Fibroblast of upper back skin (primary cell): ENCODE results near the gene LRP1B.
A peak's percentile ranks its signal among the peaks of the same experiment; 100 is the strongest.

Experiments
- DNase-seq: peaks from one replicate; pipeline ENCODE4 v3.0.0-alpha.2; 2013

The LRP1B gene

DNA sequence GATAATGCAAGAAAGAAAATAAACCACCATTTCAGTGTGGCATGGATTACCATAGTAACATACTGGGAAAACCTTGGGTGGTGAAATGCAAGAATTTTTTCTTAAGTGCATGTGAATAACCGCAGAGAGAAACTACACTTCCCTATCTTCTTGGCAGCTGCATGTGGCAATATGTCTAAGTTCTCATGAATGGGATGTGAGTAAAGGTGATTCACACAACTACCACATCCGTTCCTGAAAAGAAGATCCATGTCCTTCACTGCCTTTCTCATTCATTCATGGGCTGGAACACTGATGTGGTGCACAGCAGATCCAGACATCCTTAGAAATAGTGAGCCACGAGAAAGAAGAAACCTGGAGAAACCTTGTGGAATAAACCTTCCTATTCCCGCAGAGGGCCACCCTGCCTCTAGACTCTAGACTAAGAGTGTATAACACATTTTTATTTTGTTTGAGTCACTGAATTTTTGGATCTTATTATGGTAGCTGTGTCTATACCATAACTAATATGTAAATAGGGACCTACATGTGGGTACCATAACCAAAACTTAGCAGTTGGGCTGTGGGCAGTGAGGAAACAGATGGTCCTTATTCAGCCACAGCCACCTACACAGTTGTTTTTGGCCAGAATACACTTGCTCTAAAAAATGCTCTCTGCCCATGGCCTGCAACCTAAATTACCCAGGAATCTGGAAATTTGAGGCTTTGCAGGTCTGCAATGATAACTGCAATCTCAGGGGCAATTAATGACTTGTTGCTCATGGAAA, 573.3 kb downstream of the LRP1B start:
- peak; percentile 84 for DNase-seq

DNA sequence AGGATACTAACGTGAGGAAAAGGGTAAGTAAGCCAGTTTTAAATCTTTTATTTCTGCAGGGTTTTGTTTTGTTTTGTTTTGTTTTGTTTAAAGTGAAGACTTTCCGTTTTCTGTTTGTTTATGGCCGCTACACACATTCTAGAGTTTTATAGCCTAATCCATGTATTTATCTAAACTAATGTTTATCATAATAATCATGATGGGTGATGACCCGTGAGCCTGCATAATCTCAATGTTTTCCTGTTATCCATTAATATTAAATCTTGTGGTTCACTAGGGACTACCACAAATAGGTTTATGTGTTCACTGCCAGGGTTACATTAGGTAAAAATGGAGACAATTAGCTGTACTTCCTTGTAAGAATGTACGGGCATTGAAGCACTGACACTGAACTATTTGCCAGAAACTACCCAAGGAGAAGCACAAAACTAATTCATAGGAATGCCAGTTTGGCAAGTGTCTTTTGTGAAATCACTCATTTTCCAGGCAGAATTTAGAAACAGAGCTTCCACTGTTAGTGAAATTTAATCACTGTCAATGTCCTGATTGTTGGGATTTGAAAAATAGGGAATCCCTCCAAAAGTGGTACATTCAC, 574.8 kb downstream of the LRP1B start:
- DNase-seq, result no peak

DNA sequence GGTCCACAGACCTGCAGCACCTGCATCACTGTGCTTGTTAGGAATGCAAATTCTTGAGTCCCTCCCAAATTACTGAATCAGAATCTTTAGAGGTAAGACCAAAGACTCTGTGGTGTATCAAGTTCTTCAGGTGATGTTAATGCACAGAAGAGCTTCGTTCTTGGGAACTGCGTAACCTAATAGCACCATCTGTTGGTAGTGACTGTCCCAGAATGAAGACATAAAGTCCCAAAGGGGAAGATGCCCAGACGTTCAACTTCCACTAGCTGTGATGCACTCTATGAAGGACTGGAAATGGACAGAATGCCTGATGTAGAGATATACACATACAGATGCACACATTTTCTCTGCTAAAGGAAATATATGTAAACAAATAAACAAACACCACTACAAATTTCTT, 576.0 kb downstream of the LRP1B start:
- peak; percentile 44 for DNase-seq

DNA sequence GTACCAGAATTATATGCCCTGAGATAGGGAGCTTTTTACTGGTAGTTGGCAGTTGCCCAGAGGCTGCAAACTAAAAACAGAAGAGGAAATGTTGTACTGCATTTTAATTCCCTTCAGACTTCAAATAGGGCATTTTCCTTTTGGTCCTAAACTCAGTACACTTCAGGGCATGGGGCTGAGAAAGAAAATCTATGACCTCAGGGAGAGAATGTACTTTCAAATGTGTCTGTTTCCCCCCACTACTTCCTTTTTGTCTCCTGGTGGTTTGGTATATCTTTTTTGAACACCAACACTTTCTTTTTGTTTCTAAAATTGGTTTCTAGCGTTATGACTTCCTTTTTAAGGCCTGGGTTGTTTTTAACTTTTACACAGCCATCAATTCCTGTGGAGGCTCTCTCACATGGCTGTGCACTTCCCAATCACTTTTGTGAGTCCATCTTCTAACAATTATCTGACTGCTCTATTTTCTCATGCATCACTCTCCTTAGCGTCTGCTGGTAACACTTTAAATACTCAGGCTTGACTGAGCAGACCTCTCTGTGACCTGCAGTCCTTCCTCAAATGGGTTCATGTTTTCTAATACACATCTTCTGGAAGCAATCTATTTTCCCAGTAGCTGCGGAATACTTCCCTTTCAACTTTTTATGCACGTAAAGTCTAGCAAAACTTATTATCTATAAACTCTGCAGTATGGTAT, 596.0 kb downstream of the LRP1B start:
- DNase-seq, result no peak

DNA sequence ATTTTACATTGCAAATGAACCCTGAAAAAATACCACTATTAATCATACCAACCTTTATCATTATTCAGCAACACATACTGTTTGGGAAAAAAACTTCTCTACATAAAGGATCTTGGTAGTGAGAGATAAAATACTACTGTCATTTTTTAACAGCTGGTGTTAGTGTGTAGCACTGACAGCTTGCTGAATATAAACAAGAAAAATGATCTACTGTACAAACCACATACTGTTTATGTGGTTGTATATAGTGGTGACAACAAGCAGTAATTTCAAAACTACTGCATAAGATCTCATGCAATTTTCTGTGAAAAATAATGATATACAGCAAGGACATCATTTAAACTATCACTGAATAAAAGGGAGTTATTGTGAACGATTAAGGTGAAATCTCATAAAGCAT, 601.2 kb downstream of the LRP1B start:
- DNase-seq, result no peak

DNA sequence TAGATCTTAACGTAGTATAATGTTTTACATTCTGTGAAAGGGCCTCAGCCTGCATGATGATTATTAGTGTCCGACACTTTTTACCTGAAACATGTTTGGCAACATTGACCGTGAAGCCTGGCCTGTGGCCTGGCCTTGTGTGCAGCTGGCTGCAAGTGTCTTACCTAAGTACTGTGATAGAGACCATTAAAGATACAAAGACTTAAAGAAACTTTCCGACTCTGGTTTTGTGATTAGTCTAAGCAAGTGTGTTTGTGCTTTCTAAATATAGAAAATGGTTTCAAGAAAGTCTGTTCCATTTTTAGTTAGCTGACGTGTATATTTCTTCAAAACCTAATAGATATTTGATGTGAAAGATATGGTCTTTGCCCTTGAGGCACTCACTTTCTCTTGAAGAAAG, 601.8 kb downstream of the LRP1B start:
- DNase-seq, result no peak

DNA sequence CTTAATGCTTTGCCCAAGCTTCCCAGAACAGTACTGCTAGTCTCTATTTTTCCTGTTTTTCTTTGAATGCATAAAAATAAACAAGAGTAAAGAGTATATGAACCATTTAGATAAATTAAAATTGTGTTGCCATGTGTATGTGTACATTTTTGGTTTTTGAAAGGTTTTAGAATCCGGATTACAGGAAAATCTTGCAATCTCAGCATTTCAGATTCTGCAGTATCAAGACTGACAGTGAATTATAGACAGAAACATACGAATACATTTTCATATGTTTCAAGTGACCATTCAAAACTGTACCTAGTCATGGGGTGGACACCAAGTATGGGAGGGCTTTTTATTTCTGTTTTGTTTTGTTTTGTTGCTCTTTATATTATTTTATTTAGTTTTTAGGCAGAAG, 604.1 kb downstream of the LRP1B start:
- no peak for DNase-seq

DNA sequence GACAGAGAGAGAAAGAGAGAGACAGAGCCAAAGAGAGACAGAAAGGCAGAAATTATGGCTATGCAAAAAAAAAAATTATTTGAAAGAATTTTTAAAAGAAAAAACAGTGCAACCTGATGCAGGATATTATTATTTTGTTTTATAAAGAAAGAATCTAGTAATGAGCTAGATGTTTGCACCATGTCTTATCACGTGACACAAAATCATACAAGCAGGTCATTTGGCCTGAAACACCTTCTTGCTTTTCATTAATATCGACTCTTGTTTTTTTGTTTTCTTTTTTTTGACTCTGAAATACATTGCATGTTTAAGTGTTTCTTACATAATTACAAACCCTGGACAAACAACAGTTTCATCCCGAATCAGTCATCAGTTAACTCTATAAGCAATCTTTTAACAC, 606.0 kb downstream of the LRP1B start:
- no peak for DNase-seq

DNA sequence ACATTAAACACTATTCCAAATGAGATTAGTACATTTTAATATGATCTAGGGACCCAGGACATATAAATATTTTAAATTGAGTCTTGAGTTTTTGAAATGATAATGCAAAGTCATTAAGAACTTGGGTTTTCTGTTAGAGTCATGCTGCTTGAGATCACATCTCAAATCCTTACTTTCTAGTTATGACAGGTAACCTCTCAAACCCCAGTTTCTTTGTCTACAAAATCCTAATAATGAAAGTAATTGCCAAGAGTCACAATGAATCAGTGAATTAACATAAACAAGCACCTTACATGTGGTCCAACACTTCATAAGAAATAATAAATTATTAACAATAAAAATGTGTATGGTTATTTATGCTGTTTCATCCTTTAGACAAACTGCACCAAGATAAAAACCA, 607.6 kb downstream of the LRP1B start:
- no peak for DNase-seq

DNA sequence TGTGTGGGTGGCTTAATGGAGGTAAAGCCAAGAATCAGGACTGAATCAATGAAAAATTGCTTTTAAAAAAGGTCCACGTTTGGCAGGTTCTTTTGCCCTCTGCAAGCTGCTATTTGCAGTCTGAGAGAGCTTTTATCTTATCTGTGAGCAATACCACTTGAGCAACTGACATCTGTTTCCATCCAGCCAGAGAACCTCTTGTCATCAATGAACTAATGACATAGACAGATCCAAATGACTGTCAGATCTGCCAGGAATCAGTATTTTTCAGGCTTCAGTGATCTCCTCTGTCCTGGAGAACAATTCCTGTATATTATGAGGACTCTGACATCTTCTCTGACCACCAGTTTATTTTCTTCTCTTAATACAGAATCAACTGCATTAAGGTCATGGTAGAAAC, 608.1 kb downstream of the LRP1B start:
- DNase-seq, result no peak

DNA sequence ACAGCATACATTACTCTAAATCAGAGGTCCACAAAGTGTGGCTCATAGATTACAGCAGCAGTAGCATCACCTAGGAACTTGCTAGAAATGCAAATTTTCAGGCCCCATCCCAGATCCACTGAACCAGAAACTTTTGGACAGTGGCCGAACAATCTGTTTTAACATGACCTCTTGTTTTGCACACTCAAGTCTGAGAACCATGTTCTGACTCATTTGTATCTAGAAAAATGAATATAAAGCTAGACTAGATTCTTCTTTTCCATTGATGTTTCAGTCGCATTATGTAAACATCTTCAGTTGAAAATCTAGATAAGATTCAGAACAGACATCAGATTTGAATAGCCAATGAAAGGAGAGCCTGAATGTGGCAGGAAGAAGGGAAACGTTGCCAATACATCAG, 608.8 kb downstream of the LRP1B start:
- no peak for DNase-seq

DNA sequence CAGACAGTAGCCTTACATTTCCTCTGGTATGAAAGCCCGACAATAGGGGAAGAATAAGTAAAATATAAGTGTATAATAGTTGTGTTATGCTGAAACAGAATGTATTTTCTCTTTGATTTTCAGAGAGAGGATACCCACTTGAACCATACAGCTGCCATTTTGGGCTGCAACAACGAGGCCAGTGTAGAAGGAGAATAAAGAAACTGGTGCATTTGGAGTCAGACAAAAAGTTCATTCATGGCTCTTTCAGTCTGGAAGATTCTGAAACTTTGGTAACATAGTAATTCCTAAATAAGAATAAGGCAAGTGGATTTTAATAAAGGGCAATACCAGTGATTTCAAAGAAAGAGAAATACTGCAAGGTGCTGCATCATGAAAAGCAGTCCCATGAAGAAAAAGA, 610.9 kb downstream of the LRP1B start:
- DNase-seq, result no peak

DNA sequence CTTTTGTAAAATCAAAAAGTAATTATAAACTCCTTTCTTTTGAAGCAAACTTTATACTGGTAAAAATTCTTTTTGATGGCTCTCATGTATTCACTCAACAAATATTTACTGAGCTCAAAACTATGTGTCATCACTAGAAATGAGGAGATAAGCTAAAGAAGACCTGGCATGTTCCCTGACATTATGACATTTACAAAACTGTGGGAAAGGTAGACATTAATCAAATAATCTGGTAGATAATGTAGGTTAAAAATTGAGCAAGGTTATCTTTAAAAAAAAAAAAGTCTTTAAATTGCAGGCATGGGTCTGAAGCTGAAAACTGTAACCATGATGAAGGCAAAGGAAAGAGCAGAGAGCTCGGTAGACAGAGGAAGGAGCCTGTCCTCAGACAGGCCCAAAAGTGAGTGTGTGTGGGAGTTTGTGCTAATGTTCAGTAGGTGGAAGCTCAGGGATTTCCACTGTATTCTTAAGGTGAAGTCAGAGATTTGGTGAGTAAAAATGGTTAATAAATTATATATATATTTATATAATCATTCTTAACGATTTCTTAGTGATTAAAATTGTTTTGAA, 612.9 kb downstream of the LRP1B start:
- no peak for DNase-seq

DNA sequence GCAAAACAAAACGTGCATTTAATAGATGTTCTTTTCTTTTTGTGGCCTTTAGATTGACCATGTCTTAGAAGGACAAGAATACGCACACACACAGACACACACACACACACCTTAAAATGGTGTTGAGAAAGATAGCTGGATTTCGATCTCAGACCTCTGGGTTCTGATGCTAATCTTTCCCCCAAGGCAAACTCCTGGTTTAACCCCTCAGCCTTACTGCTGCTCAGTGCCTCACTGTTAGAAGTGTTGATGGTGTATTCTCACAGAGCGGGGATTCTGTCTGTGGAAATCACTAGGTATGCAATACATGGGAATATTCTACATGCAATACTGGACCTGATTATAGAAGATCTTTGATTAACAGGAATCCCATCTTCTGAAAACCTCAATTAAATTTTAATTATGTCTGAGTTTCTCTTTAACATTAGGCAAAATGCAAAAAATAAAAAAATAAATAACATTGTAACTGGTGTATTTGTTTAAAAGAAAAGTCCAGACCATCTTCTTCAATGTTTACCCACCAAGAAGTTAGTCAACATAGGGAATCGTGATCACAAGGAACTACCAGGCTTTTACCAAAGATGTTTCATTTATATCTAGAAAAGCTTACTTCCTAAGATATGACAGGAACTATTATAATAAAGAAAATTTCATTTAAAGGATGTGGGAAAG, 613.5 kb downstream of the LRP1B start:
- DNase-seq, result no peak

DNA sequence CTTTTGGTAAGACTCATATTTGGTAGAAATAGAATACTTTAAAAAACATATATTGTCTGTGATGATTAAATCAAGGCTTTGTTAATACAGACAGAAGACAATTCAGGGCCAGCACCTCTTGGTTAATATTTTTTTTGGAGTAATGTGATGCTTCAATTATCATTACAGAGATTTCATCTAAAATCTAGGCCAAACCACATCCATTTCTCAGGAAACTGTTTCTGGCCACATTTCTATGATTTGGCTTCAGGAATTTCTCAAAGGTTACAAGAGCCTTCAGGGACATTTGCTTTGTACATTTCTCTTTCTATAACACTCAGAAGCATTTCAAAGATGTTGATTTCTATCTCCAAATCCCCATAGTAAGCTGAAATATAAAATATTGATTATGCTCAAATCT, 614.9 kb downstream of the LRP1B start:
- DNase-seq, result peak; percentile 31

DNA sequence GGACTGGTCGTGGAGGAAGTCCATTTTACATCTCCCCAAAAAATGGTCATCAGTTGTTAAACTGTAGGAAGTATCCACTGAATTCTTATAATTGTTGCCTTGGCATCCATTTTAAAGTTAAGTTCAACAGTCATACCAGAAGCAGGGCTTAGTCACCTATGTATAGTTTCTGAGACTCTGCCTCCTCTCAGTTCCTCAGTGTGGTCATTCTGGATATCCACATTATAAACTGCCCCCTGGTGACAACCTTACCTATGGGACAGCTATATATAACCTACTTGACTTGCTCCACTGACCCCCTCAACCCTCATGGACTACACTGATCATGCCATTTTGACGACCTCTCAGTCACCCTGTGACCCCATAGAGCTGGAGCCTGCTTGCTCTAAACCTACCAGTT, 617.0 kb downstream of the LRP1B start:
- DNase-seq, result no peak

DNA sequence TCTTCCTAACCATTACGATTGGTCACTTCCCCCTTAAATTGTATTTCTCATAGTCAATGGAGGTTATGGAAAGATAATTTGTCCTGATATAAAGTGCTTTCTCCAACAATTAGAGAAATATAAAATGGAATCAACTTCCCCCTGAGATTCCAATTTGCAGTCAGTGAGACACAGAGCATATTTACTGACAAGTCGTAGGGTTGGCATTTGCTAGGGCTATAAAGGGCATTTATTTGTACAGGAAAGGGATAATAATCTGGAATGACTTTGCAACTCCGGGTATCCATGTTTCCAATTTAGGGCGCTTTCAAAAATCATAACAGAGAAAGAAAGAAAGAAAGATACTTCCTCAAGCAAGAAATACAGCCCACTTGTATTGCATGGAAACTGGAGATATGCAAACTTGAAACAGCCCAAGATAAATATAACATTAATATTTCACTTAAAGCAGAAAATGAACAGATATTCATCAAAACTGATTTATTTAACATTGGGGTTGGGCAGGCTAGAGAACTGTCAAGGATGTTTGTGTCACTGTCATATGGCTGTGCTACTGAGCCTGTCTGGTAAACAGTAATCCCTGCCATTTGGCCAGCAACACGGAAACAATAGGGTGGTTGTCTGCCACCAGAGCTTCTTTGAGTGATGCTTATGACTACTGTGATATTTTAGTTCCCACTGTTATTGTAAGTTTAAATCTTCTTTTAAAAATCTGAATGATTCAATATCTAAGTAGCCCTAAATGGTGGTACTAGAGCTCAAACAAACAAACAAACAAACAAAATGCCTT, 621.8 kb downstream of the LRP1B start:
- no peak for DNase-seq

DNA sequence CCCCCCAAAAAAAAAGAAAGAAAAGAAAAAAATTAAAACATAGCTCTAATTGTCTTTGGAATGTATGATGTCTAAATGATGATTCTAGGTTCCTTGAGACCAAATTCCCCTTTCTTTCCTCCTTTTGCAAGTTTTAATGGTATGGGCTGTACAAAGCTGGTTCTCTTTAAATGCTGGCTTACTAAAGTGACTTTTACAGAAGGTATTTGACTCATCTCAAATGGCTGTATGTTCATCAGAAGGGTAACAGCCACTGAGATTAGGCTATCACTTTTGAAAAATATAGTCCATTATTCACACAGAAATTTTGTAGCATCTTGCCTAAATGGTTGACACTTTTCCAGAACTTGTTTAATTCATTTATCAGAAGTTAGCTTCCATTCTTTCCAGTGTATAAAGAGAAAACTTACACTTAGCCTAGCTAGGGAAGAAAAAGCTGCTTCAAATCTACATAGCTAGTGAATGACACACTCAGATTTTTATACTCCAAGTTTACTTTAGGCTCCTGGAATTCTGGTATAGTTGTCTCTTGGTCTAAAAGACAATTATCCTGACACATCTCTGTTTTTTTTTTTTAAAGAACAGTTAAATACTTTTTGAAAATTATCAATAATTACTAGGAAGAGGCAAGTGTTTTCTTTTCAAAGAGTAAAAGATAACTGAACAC, 622.6 kb downstream of the LRP1B start:
- peak; percentile 19 for DNase-seq

DNA sequence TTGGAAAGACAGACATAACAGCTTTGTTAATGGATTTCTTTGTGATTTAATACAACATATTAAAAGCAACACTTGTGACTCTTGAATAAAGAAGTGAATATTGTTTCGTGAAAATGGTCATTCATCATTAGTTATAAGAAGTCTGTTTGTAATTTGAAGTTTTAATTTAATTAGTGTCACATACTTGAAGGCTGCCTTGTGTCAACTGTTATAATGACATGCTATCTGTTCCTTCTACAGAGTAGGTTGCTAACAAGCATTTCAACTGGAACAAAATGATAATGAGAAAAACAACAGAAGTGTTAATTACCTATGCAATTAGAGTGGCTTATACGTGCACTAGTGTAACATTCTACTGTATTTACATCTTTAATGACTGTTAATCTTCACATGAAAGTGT, 624.7 kb downstream of the LRP1B start:
- DNase-seq, result no peak

DNA sequence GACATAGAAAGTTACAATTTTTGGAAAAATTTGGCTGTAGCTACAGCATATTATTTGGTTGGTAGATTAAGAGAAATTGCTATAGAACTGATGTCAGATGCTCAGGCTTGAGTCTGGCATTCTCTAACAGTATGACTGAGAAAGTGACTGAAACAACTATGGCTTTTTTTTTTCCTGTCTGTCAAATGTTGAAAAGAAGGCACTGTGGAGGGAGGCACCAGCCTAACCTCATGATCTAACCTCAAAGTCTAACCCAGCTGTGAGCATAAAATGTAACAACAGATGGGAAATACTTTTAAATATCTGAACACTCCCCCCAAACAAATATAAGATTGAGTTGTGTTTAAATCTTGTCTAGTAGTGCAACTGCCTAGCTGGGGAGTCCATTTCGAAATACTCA, 629.1 kb downstream of the LRP1B start:
- DNase-seq, result no peak

DNA sequence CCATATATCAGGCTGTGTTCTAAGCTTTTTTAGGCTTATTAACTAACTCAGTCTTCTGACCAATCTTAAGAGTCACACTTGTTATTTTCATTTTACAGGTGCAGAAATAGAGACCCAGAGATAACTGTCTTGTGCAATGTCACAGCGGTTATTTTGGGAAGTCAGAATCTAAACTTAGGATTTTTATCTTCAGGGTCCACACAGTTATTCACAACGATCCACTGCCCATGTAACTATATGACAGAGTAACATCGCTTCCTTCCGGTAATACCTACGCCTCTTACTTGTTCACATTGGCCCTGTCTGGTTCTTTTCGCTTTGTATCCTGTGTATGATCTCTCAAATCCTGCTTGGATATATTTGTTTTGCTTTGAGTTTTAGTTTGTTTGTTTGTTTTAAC, 631.7 kb downstream of the LRP1B start:
- no peak for DNase-seq

DNA sequence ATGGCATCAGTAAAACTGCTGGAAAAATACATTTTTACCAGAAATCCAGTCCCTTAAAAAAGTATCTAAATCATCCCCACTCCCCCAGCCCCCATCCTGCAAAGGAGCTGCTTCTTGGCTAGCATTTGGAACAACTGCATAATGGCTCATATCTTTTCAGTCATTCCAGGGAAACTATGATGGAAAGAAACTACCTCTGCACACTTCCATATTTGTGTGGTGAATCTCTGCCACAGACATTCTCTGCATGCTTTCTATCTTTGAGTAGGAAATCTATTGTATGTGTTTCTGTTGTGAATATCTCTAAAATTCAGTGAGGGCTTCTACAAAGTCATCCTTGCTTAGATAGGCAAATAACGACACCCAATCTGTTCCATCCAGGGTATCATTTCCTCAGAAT, 632.3 kb downstream of the LRP1B start:
- peak; percentile 73 for DNase-seq
